Measurements from ENCODE around the gene RIMBP2. TPM values are rescaled to one million over a fixed set of nuclear protein-coding genes. Genes with fewer than 3 reads are reported as not detected.

The RIMBP2 gene
- total RNA-seq, 2 experiments from 2014 or later, result not detected

DNA sequence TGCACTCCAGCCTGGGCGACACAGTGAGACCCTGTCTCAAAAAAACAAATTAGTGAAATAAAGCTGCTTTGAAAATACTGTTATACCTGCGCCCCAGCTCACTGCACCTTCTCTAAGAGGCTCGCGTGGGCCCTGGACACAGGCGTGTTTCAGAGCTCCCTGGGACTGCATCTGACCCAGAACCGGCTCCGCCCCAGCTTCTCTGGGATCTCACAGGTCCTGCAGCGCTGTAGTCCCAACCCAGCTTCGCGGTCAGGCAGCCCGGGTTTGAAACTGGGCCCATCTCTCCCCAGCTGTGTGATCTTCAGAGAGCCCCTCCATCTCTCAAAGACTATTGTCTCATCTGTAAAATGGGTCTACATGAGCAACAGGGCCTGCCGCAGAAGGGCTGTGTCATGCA, 7.5 kb downstream of the RIMBP2 start:
- peaks cover 20% of the 10 kb centered on the region for H3K27me3 Mint-ChIP-seq
- DNase-seq (no peak), ATAC-seq (no peak)
- H3K36me3 Mint-ChIP-seq, result no peaks in the 10 kb centered on the region
- no peak overlapping the region for H3K4me3 Mint-ChIP-seq
- H3K4me1 Mint-ChIP-seq, result no peaks in the 10 kb centered on the region
- no peak overlapping the region for H3K27ac Mint-ChIP-seq
- H3K9me3 Mint-ChIP-seq (ENCODE audit: low read depth), result no peaks in the 10 kb centered on the region
- CTCF ChIA-PET, result interaction anchor here (1.6 kb wide), 1 partner anchor 39 kb away, joined by 4 read pairs; no protein-coding TSS in a partner anchor

DNA sequence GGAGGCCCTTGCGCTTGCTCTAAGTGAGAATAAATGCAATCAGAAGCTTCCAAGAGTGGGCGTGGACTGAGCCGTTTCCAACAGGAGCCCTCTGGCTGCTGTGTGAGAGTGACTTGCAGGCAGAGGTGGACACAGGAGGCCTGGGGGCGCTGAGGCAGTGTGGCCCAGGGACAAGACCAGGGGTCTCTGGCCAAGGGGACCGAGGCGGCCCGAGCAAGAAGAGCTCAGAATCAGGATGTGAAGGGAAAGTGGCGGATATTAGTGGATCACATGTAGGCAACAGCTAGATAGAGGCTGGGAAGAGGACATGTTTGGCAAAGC, 8.6 kb downstream of the RIMBP2 start:
- Mint-ChIP-seq H3K36me3 (no peaks in the 10 kb centered on the region), H3K27ac (no peak overlapping the region), H3K9me3 (ENCODE audit: low read depth) (no peaks in the 10 kb centered on the region), H3K27me3 (peaks cover 10% of the 10 kb centered on the region), H3K4me3 (no peak overlapping the region), H3K4me1 (no peaks in the 10 kb centered on the region)
- ATAC-seq (no peak), DNase-seq (no peak)
- CTCF ChIA-PET, result no interaction called here

DNA sequence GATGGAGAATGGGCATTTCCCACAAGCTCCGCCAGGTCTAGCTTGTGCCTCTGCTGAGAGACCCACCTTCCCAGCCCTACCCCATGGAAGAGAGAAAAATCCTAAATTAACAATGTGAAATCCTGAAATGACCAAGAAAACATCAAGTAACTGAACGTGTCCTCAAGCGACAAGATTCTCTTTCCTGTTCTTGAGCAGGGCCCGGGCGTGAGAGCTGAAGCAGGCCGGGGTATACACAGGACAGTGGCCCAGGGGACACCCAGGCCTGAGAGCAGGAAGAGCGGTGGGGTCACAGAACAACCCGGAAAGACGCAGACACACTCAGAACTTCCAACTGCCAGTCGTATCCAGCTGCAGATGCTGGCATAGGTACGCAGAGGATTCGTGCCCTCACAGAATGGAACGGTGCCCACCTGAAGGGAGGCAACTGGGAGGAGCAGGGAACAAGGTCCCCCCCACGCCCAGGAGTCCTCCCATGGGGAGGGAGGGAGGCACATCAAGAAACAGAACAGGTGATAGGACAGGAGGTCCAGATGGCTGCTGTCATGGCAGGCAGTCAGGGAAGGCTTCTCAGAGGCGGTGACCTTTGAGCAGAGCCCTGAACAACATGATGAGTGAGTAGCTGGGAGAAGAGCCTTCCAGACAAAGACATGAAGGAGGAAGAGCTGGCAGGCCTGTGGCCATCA, 9.1 kb downstream of the RIMBP2 start:
- no peaks in the 10 kb centered on the region for H3K9me3 Mint-ChIP-seq (ENCODE audit: low read depth)
- H3K4me3 Mint-ChIP-seq, result no peak overlapping the region
- no peak overlapping the region for H3K27ac Mint-ChIP-seq
- CTCF ChIA-PET, result no interaction called here
- no peaks in the 10 kb centered on the region for H3K4me1 Mint-ChIP-seq
- no peak for ATAC-seq
- DNase-seq, result no peak
- H3K36me3 Mint-ChIP-seq, result no peaks in the 10 kb centered on the region
- H3K27me3 Mint-ChIP-seq, result peaks cover 6% of the 10 kb centered on the region

DNA sequence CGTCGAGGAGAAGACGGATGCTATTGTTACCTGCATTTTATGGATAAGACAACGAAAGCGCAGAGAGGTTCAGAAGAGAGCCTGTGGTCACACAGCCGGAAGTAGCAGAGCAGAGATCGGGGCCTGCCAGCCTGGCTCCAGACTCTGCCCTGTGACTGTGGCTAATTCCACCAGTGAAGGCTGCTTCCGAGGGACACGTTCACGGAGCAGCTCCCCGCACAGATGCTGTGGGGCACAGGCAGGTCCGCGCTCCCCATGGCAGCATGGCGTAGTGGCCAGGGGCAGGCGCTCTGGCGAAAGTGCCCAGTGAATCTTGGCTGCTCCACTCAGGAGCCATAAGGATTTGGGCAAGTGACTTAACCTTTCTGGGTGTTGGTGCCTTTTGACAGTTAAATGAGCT, 9.8 kb downstream of the RIMBP2 start:
- Mint-ChIP-seq H3K4me1 (no peaks in the 10 kb centered on the region), H3K36me3 (no peaks in the 10 kb centered on the region), H3K27ac (no peak overlapping the region), H3K9me3 (ENCODE audit: low read depth) (no peaks in the 10 kb centered on the region), H3K4me3 (no peak overlapping the region), H3K27me3 (peaks cover under 1% of the 10 kb centered on the region)
- CTCF ChIA-PET, result no interaction called here
- DNase-seq, result no peak
- no peak for ATAC-seq

DNA sequence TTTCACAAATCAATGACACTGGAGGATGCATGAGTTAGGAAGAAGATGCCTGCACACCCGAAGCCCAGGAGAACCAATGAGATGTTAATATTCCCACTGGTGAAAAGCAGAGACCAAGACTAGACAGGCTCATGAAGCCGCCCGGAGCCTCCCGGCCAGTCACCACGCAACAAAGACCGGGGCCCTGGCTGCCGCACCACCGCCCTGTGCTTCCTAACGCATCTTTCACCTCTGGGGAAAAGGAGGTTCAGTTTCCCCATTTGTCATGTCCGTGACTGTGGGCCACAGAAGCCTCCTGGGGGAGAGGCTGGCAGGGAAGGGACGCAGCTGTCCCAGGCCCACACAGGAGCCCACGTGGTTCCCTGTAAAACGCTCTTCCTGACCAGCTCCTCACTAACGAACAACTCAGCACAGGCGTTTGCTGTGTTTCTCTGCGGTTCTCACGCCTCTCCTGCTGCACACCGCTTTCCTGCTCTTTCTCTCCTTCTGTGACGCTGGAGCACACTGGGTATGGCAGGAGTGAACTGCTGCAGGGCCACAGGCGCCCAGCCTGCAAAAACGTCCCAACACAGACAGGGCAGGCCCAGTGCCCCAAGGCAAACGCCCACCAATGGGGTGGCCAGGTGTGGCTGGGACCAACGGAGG, 10.8 kb downstream of the RIMBP2 start:
- no peak for DNase-seq
- ATAC-seq, result no peak
- H3K9me3 Mint-ChIP-seq (ENCODE audit: low read depth), result no peaks in the 10 kb centered on the region
- CTCF ChIA-PET, result no interaction called here
- H3K27me3 Mint-ChIP-seq, result no peaks in the 10 kb centered on the region
- H3K27ac Mint-ChIP-seq, result no peak overlapping the region
- H3K4me3 Mint-ChIP-seq, result no peak overlapping the region
- no peaks in the 10 kb centered on the region for H3K4me1 Mint-ChIP-seq
- no peaks in the 10 kb centered on the region for H3K36me3 Mint-ChIP-seq

DNA sequence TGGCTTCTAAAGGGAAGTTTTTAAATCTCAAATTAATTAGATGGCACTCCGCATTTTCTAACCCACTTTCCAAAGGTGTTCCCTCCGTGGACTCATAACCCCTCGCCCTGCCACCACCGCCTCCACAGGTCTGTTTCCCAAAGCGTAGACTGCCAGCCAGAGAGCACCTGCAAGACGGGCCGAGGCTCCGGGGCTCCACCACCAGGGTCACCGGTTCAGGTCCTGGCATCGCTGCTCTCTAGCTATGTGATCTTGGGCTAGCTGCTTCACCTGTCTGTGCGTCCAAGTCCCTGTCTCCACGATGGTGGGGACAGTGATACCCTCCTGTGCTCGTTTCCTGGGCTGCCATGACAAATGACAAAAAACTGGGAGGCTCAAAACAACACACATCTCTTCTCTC, 11.5 kb downstream of the RIMBP2 start:
- H3K27me3 Mint-ChIP-seq, result no peaks in the 10 kb centered on the region
- H3K9me3 Mint-ChIP-seq (ENCODE audit: low read depth), result no peaks in the 10 kb centered on the region
- no peak overlapping the region for H3K27ac Mint-ChIP-seq
- H3K4me3 Mint-ChIP-seq, result no peak overlapping the region
- no peaks in the 10 kb centered on the region for H3K4me1 Mint-ChIP-seq
- ATAC-seq (no peak), DNase-seq (no peak)
- H3K36me3 Mint-ChIP-seq, result no peaks in the 10 kb centered on the region
- CTCF ChIA-PET, result no interaction called here

DNA sequence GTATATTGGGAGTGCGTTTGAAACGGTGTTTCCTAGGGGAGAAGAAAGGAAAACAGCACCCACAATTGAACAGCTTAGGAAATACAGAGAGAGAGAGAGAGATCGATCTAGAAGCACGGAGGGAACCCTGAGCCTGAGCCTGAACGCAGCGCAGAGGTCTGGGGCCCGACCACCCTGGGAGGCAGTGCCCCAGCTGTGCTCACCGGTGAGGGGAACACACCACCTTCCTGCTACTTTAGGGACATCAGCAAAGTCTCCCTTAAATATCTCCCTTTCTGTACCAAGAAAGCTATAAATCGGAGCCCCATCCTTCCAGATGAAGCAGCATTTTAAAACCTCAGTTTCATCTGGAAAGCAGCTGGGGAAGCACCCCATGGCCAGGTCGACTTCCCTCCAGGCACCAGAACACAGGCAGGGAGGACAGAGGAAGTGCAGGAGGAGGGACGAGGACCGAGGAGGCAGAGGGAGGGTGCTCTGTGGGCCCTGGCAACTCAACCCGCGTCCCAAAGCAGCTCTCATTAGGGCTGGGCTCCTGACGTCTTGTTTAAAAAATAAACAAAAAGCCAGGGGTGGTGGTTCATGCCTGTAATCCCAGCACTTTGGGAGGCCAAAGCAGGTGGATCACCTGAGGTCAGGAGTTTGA, 12.2 kb downstream of the RIMBP2 start:
- Mint-ChIP-seq H3K4me1 (no peaks in the 10 kb centered on the region), H3K27me3 (no peaks in the 10 kb centered on the region), H3K4me3 (no peak overlapping the region), H3K27ac (no peak overlapping the region), H3K36me3 (no peaks in the 10 kb centered on the region), H3K9me3 (ENCODE audit: low read depth) (no peaks in the 10 kb centered on the region)
- ATAC-seq, result no peak
- DNase-seq, result no peak
- CTCF ChIA-PET, result no interaction called here

DNA sequence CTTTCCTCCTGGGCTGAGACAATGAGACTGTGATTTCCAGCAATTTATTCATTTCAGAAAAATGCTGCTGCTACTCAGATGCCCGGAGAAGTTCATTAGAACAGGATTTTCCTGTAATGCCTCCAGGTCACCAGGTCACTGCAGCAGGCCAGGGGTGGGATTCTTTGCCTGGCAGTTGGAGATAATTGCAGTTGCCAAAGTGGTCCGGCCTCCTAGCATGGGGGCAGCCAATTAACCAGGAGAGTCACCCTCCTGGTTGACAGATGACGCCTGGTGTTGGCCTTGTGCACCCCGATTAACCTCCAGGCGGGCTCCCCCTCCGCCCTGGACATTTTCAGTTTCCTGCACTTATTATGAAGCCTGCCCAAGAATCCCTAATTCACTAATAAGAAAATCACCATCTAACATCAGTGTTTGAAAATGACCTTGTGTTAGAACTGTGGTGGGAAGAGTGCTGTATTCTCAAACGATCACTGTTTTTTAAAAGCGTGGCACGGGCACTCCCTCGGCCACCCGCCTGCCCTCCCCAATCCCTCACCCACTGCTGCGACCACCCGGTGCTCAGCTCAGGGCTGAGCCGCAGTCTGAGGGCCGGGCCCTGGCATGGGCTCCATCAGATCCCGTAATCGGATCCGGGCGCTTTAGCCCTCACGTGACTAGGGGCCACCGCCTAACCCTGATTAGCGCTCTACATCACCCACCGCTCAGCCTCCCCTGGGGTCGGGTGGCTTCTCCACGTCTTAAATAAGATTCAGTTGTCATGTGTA, 12.9 kb downstream of the RIMBP2 start:
- Mint-ChIP-seq H3K27me3 (no peaks in the 10 kb centered on the region), H3K27ac (no peak overlapping the region), H3K36me3 (no peaks in the 10 kb centered on the region), H3K9me3 (ENCODE audit: low read depth) (no peaks in the 10 kb centered on the region), H3K4me1 (no peaks in the 10 kb centered on the region), H3K4me3 (no peak overlapping the region)
- CTCF ChIA-PET, result no interaction called here
- DNase-seq (no peak), ATAC-seq (no peak)

DNA sequence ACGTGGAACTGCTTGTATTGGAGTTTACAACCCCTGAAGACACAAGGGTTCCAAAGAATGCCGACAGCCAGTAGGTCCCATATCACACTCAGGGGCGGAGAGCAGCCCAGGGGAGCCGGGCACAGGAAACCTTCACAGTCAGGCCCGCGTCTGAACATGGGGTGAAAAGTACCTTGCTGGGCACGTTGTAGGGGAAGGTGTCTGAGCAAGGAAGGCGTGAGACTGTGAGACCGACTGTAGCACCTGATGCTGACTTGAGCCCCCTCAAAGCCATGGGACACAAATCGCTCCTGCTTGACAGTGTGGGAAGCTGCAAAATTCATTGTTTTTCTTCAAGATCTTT, 14.7 kb downstream of the RIMBP2 start:
- Mint-ChIP-seq H3K27ac (no peak overlapping the region), H3K9me3 (ENCODE audit: low read depth) (no peaks in the 10 kb centered on the region), H3K27me3 (peaks cover 2% of the 10 kb centered on the region), H3K36me3 (no peaks in the 10 kb centered on the region), H3K4me3 (no peak overlapping the region), H3K4me1 (no peaks in the 10 kb centered on the region)
- ATAC-seq, result no peak
- CTCF ChIA-PET, result no interaction called here
- no peak for DNase-seq

DNA sequence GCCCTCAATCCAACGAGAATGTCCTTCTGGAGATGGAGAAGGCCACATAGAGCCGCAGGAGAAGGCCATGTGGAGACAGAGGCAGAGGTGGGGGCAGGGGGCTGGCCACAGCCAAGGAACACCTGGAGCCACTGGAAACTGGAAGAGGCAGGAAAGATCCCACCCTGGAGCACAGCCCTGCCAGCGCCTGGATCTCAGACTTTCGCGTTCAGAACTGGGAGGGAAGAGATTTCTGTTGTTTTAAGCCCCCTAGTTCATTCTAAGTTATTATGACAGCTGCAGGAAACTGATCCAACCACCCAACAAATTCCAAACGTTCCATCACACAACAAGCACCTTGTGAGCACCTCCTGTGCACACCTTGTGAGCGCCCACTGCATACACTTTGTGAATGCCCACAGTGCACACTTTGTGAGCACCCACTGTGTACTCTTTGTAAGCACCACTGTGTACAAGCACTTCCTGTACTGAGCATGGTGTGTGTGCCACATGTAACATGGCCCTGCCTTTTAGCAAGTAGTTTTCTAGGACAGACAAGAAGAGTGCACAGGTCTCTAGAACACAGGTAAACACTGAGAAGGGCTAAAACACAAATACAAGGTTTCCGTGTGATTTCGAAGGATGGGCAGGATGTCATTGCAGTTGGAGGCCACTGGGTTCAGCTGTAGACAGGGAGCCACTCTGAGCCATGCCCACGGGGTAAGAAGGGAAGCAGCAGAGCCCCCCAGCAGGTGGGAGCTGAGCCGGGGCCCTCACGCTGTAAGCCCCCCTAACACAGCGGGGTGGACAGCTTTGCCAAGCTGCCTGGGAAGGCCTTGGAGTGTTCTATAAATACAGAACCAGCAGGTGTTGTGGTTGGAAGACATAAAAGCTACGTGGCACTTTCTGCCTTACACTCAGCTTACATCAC, 15.4 kb downstream of the RIMBP2 start:
- CTCF ChIA-PET, result no interaction called here
- Mint-ChIP-seq H3K4me1 (no peaks in the 10 kb centered on the region), H3K27ac (no peak overlapping the region), H3K4me3 (no peak overlapping the region), H3K9me3 (ENCODE audit: low read depth) (no peaks in the 10 kb centered on the region), H3K27me3 (peaks cover 2% of the 10 kb centered on the region), H3K36me3 (no peaks in the 10 kb centered on the region)
- no peak for DNase-seq
- no peak for ATAC-seq

DNA sequence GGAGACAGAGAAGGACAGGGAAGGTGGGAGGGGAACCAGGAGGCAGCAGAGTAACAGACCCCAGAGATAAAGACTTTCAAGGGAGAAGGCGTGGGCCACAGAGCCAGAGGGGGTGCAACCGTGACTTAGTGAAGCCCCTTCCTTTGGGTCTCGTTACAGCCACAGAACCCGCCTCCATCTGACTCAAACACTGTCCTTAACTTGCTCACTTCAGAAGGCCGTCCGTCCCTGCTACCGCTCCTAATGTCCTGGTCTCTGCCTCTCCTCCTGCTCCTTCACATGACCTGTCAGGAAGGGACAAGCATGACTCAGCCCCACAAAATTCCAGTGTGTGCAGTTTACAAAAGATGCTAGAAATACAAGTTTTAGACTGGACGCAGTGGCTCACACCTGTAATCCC, 18.0 kb downstream of the RIMBP2 start:
- H3K27me3 Mint-ChIP-seq, result peaks cover 2% of the 10 kb centered on the region
- H3K4me1 Mint-ChIP-seq, result no peaks in the 10 kb centered on the region
- ATAC-seq (no peak), DNase-seq (no peak)
- no peaks in the 10 kb centered on the region for H3K36me3 Mint-ChIP-seq
- no peak overlapping the region for H3K27ac Mint-ChIP-seq
- no peak overlapping the region for H3K4me3 Mint-ChIP-seq
- no peaks in the 10 kb centered on the region for H3K9me3 Mint-ChIP-seq (ENCODE audit: low read depth)
- CTCF ChIA-PET, result no interaction called here

DNA sequence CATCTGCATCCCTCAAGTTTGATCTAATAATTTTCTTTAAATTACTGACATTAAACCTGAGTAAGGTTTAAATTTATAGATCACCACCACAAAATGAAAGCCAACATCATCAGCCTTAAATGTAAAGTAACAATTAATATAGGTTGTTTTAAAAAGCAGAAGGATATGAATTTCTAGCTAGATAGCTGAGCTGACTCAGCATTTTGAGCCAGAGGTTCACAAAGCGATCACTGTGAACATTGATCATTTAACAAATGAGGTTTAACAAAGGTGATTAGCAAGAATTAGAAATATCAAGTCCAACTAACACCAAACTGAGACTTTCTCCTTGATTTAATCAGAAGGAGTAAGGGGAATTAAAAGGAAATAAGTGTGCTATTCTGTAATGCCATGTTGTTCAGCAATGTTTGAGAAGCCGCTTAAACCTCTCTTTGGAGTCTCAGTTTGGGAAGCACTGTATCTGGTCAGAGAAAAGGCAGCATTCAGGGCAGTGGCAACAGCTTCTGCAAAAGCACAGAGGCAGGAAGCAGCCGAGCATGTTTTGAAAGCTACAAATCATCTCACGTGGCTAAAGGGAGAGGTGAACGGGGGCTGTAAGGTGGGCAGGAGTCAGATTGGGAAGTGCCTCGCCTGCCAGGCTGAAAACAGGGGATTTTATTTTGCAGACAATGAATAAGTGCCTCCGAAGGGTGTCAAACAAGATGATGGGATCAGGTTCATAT, 19.6 kb downstream of the RIMBP2 start:
- CTCF ChIA-PET, result no interaction called here
- H3K27me3 Mint-ChIP-seq, result peaks cover 2% of the 10 kb centered on the region
- no peak for DNase-seq
- H3K27ac Mint-ChIP-seq, result no peak overlapping the region
- H3K4me1 Mint-ChIP-seq, result no peaks in the 10 kb centered on the region
- no peaks in the 10 kb centered on the region for H3K9me3 Mint-ChIP-seq (ENCODE audit: low read depth)
- no peak overlapping the region for H3K4me3 Mint-ChIP-seq
- H3K36me3 Mint-ChIP-seq, result no peaks in the 10 kb centered on the region
- no peak for ATAC-seq

DNA sequence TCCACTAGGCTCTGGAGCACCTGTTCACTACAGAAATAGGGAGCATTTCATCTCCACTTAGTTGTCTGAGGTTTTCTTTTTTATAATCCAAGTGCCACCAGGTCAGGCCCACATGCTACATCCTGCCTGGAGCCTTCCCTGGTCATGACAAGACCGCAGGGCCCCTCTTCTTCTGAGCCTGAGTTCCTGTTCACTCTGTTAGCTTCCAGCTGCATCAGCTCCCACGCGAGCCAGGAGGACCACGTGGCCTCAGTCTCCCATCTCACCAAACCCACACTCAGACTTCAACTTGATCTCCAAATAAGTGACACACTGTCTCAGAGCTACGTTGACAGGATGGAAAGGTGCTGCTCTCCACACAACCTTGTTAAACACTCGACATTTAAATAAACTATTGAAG, 21.0 kb downstream of the RIMBP2 start:
- H3K36me3 Mint-ChIP-seq, result no peaks in the 10 kb centered on the region
- H3K4me1 Mint-ChIP-seq, result no peaks in the 10 kb centered on the region
- ATAC-seq (no peak), DNase-seq (no peak)
- peaks cover 2% of the 10 kb centered on the region for H3K27me3 Mint-ChIP-seq
- no peaks in the 10 kb centered on the region for H3K9me3 Mint-ChIP-seq (ENCODE audit: low read depth)
- H3K27ac Mint-ChIP-seq, result no peak overlapping the region
- CTCF ChIA-PET, result no interaction called here
- H3K4me3 Mint-ChIP-seq, result no peak overlapping the region
